ENCODE results near the gene AGBL3. TPM values are rescaled to one million over a fixed set of nuclear protein-coding genes. Genes with fewer than 3 reads are reported as not detected.

AGBL3 gene
- total and polyA plus RNA-seq, 2 experiments from 2014 or later: 3.2 to 5.6 TPM

- TF ChIP-seq CTCF (conservative IDR thresholded peaks at IDR 0.05; ENCODE audit: low read depth in 2 of 2): no peak
- no peak for TF ChIP-seq EZH2 (IDR thresholded peaks at IDR 0.05; ENCODE audit: low read depth, unreplicated experiment)
- TF ChIP-seq JUNB (IDR thresholded peaks at IDR 0.05; ENCODE audit: unreplicated experiment): no peak
- TF ChIP-seq ZNF114 (CRISPR knock-in tag; IDR thresholded peaks at IDR 0.05): no peak
- no peak for TF ChIP-seq ZNF331 (CRISPR knock-in tag; IDR thresholded peaks at IDR 0.05; ENCODE audit: low read depth)
- TF ChIP-seq STAT1 (IDR thresholded peaks at IDR 0.05; ENCODE audit: unreplicated experiment): no peak
- no peak for TF ChIP-seq REST (IDR thresholded peaks at IDR 0.05; ENCODE audit: unreplicated experiment)
- no peak for TF ChIP-seq ZNF462 (CRISPR knock-in tag; IDR thresholded peaks at IDR 0.05)
- TF ChIP-seq CREB1 (CRISPR knock-in tag; IDR thresholded peaks at IDR 0.05; ENCODE audit: low read depth): no peak
- no peak for TF ChIP-seq ETS1 (IDR thresholded peaks at IDR 0.05)
- TF ChIP-seq POLR2AphosphoS5 (IDR thresholded peaks at IDR 0.05; ENCODE audit: low read depth): no peak
- no peak for TF ChIP-seq NANOG (IDR thresholded peaks at IDR 0.05; ENCODE audit: borderline replicate concordance)
- no peak for TF ChIP-seq EZH2phosphoT487 (IDR thresholded peaks at IDR 0.05; ENCODE audit: unreplicated experiment)
- Histone ChIP-seq H3K9me2 (ENCODE audit: insufficient read depth) (no peaks in the 10 kb centered on the region), H4K20me1 (replicated peaks; ENCODE audit: insufficient read depth) (no peaks in the 10 kb centered on the region), H3K27ac (ENCODE audit: low read depth) (no peak overlapping the region), H2AFZ (no peak overlapping the region), H3K4me3 (no peak overlapping the region), H3K79me2 (replicated peaks; ENCODE audit: insufficient read depth) (no peaks in the 10 kb centered on the region), H3F3A (replicated peaks; ENCODE audit: low read depth) (no peaks in the 10 kb centered on the region), H3K36me3 (ENCODE audit: insufficient read depth) (peaks cover 7% of the 10 kb centered on the region), H3K4me1 (ENCODE audit: insufficient read depth) (no peaks in the 10 kb centered on the region), H3K4me2 (no peak overlapping the region), H3K27me3 (ENCODE audit: insufficient read depth) (no peaks in the 10 kb centered on the region)
- Mint-ChIP-seq H3K27ac (no peak overlapping the region), H3K4me3 (no peak overlapping the region), H3K4me1 (peaks cover 21% of the 10 kb centered on the region), H3K27me3 (ENCODE audit: insufficient read depth, low read depth, poor library complexity) (peaks cover 3% of the 10 kb centered on the region), H3K36me3 (ENCODE audit: low read depth) (peaks cover 13% of the 10 kb centered on the region), H3K9me3 (no peaks in the 10 kb centered on the region)
- DNase-seq (ENCODE audit: low spot score) (no peak), ATAC-seq (peak; percentile 29; the same call in 2 of the 3 replicates)
Observed at GRCh38 chr7:134942690-134943466, 43.4 kb upstream of the AGBL3 start.
